ENCODE data around the gene VMP1. TPM values are rescaled to one million over a fixed set of nuclear protein-coding genes. Genes with fewer than 3 reads are reported as not detected.

VMP1 gene
- total and polyA plus RNA-seq, 2 of the 13 experiments (the other 11 are each of a cell fraction or from before 2014, with no cell fraction given), result 186 to 271 TPM

DNA sequence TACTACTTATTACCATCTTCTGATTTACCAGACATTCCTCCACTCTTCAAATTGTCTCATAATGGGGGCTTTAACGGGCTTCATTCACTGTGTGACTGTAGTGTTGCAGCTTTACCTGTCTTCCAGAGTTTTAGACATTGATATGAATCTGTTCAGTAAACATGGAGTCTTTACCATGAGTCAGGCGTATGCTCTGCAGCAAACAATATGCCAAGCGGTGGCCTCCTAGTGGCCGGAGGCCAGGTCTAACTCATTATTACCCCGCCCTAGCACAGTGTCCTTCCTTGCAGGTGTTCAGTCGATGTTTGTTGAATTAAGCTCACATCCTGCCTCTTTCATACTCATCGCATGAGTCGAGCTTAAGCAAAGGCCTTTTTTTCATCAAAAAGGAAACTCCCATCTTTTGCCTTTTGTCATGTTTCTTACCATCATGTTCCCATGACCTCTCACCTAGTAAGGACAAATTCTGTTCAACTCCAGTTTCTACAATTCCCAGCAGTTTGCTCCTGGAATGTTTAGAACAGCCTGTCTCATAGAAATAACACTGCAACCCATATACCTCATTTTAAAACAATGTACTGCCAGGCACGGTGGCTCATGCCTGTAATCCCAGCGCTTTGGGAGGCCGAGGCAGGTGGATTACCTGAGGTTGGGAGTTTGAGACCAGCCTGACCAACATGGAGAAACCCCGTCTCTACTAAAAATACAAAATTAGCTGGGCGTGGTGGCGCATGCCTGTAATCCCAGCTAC is 145.9 kb downstream of the VMP1 start (continued):
- TF ChIP-seq TCF12 (IDR thresholded peaks at IDR 0.05) (no peak), TCF12 (CRISPR knock-in tag; IDR thresholded peaks at IDR 0.05) (peak; percentile 94; the same call in 1 of the 2 replicates), ZFP1 (CRISPR knock-in tag; IDR thresholded peaks at IDR 0.05) (peak; percentile 91), ZNF556 (CRISPR knock-in tag; IDR thresholded peaks at IDR 0.05; ENCODE audit: borderline replicate concordance) (peak; percentile 90; the same call in 1 of the 2 replicates), HOXA5 (CRISPR knock-in tag; IDR thresholded peaks at IDR 0.05) (peak; percentile 81), NRL (CRISPR knock-in tag; IDR thresholded peaks at IDR 0.05; ENCODE audit: borderline replicate concordance) (no peak), GATAD1 (CRISPR knock-in tag; IDR thresholded peaks at IDR 0.05) (peak; percentile 81), U2AF1 (optimal IDR thresholded peaks at IDR 0.05; ENCODE audit: low read depth, low read length) (no peak), NR3C1 (CRISPR knock-in tag; IDR thresholded peaks at IDR 0.05) (no peak), SUZ12 (IDR thresholded peaks at IDR 0.05; ENCODE audit: low read depth, low read length) (no peak), JUND (CRISPR knock-in tag; IDR thresholded peaks at IDR 0.05) (peak; percentile 66), ATF7 (IDR thresholded peaks at IDR 0.05) (0 out of 2 replicates have a peak, but pooled peaks have one; percentile 44), ATF7 (CRISPR knock-in tag; IDR thresholded peaks at IDR 0.05) (peak; percentile 57; the same call in 1 of the 2 replicates), TOE1 (CRISPR knock-in tag; IDR thresholded peaks at IDR 0.05) (0 out of 2 replicates have a peak, but pooled peaks have one; percentile 54), SOX13 (IDR thresholded peaks at IDR 0.05) (peak; percentile 57), SOX13 (CRISPR knock-in tag; conservative IDR thresholded peaks at IDR 0.05 in 1 of 2, IDR thresholded peaks at IDR 0.05 in 1 of 2) (peak in 1 of 2 experiments; percentile 94; a peak in 2 of 4 replicates), ZNF841 (CRISPR knock-in tag; IDR thresholded peaks at IDR 0.05; ENCODE audit: borderline replicate concordance) (no peak), RARA (CRISPR knock-in tag; IDR thresholded peaks at IDR 0.05) (peak; percentile 91), AKAP8 (CRISPR knock-in tag; IDR thresholded peaks at IDR 0.05) (no peak), NR2F6 (IDR thresholded peaks at IDR 0.05) (peak; percentile 80), NR2F6 (CRISPR knock-in tag; IDR thresholded peaks at IDR 0.05) (peak; percentile 88), MBD4 (IDR thresholded peaks at IDR 0.05; ENCODE audit: borderline replicate concordance, low read length) (peak; percentile 87; the same call in 1 of the 2 replicates)
- TF ChIP-seq, protein P1, sequence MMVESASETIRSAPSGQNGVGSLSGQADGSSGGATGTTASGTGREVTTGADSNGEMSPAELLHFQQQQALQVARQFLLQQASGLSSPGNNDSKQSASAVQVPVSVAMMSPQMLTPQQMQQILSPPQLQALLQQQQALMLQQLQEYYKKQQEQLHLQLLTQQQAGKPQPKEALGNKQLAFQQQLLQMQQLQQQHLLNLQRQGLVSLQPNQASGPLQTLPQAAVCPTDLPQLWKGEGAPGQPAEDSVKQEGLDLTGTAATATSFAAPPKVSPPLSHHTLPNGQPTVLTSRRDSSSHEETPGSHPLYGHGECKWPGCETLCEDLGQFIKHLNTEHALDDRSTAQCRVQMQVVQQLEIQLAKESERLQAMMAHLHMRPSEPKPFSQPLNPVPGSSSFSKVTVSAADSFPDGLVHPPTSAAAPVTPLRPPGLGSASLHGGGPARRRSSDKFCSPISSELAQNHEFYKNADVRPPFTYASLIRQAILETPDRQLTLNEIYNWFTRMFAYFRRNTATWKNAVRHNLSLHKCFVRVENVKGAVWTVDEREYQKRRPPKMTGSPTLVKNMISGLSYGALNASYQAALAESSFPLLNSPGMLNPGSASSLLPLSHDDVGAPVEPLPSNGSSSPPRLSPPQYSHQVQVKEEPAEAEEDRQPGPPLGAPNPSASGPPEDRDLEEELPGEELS (CRISPR knock-in tag; IDR thresholded peaks at IDR 0.05), result peak; percentile 96
- TF ChIP-seq, protein P2, sequence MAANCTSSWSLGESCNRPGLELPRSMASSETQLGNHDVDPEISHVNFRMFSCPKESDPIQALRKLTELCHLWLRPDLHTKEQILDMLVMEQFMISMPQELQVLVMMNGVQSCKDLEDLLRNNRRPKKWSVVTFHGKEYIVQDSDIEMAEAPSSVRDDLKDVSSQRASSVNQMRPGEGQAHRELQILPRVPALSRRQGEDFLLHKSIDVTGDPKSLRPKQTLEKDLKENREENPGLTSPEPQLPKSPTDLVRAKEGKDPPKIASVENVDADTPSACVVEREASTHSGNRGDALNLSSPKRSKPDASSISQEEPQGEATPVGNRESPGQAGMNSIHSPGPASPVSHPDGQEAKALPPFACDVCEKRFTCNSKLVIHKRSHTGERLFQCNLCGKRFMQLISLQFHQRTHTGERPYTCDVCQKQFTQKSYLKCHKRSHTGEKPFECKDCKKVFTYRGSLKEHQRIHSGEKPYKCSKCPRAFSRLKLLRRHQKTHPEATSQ (CRISPR knock-in tag; IDR thresholded peaks at IDR 0.05; ENCODE audit: borderline replicate concordance), result no peak; the same call in 1 of the 2 replicates
- TF ChIP-seq, protein P3, sequence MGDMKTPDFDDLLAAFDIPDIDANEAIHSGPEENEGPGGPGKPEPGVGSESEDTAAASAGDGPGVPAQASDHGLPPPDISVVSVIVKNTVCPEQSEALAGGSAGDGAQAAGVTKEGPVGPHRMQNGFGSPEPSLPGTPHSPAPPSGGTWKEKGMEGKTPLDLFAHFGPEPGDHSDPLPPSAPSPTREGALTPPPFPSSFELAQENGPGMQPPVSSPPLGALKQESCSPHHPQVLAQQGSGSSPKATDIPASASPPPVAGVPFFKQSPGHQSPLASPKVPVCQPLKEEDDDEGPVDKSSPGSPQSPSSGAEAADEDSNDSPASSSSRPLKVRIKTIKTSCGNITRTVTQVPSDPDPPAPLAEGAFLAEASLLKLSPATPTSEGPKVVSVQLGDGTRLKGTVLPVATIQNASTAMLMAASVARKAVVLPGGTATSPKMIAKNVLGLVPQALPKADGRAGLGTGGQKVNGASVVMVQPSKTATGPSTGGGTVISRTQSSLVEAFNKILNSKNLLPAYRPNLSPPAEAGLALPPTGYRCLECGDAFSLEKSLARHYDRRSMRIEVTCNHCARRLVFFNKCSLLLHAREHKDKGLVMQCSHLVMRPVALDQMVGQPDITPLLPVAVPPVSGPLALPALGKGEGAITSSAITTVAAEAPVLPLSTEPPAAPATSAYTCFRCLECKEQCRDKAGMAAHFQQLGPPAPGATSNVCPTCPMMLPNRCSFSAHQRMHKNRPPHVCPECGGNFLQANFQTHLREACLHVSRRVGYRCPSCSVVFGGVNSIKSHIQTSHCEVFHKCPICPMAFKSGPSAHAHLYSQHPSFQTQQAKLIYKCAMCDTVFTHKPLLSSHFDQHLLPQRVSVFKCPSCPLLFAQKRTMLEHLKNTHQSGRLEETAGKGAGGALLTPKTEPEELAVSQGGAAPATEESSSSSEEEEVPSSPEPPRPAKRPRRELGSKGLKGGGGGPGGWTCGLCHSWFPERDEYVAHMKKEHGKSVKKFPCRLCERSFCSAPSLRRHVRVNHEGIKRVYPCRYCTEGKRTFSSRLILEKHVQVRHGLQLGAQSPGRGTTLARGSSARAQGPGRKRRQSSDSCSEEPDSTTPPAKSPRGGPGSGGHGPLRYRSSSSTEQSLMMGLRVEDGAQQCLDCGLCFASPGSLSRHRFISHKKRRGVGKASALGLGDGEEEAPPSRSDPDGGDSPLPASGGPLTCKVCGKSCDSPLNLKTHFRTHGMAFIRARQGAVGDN (CRISPR knock-in tag; IDR thresholded peaks at IDR 0.05), result peak; percentile 21; the same call in 1 of the 2 replicates
